Prostate gland (tissue), 2 donors: Measurements from ENCODE around the gene TMX3.

ENCODE experiments used
- POLR2A ChIP-seq: fragments of 450-650 bp; IDR thresholded peaks from one replicate; pipeline ENCODE4 v1.6.1; 2016; ENCODE audit warnings: antibody characterized with exemption, mild to moderate bottlenecking
- POLR2AphosphoS5 ChIP-seq: sonication (generic); formaldehyde crosslinking; IDR thresholded peaks from one replicate; pipeline ENCODE4 v1.6.1; 2017; ENCODE audit warnings: antibody characterized with exemption
- TF ChIP-seq, protein P1 (sequence below), 4 experiments: fragments of 200-600 bp in 2 of 4; fragments of 450-650 bp in 2 of 4; sonication (generic) in 2 of 4; IDR thresholded peaks; 1 replicate in 3 of 4; 2 replicates in 1 of 4; pipeline ENCODE4 v1.5.1; 2016 to 2019; ENCODE audit warnings: antibody characterized with exemption in 4 of 4, mild to moderate bottlenecking in 2 of 4, moderate library complexity in 2 of 4

DNA sequence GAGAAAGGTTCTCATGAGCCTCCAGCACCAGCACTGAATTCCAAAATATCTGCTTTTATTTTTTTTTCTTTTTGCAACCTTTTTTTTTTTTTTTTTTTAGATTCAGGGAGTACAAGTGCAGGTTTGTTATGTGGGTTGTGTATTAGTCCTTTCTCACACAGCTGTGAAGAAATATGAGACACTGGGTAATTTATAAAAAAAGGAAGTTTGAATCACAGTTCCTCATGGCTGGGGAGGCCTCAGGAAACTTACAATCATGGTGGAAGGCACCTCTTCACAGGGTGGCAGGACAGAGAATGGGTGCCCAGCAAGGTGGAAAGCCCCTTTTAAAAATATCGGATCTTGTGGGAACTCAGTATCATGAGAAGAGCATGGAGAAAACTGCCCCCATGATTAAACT, 7.9 kb upstream of the TMX3 start:
- no peak for TF ChIP-seq POLR2A
- TF ChIP-seq, protein P1, sequence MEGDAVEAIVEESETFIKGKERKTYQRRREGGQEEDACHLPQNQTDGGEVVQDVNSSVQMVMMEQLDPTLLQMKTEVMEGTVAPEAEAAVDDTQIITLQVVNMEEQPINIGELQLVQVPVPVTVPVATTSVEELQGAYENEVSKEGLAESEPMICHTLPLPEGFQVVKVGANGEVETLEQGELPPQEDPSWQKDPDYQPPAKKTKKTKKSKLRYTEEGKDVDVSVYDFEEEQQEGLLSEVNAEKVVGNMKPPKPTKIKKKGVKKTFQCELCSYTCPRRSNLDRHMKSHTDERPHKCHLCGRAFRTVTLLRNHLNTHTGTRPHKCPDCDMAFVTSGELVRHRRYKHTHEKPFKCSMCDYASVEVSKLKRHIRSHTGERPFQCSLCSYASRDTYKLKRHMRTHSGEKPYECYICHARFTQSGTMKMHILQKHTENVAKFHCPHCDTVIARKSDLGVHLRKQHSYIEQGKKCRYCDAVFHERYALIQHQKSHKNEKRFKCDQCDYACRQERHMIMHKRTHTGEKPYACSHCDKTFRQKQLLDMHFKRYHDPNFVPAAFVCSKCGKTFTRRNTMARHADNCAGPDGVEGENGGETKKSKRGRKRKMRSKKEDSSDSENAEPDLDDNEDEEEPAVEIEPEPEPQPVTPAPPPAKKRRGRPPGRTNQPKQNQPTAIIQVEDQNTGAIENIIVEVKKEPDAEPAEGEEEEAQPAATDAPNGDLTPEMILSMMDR (IDR thresholded peaks at IDR 0.05): no peak
- no peak for TF ChIP-seq POLR2AphosphoS5
